Ishikawa (cell line): ENCODE data around the gene DLX5.

ENCODE experiments used
- CEBPB ChIP-seq: IDR thresholded peaks from 2 replicates; pipeline ENCODE4 v1.6.1; 2012
- EGR1 ChIP-seq: IDR thresholded peaks from 2 replicates; pipeline ENCODE4 v1.6.1; 2012
- EP300 ChIP-seq: IDR thresholded peaks from 2 replicates; pipeline ENCODE4 v1.6.1; 2012; ENCODE audit warnings: borderline replicate concordance
- FOXM1 ChIP-seq: IDR thresholded peaks from 2 replicates; pipeline ENCODE4 v1.6.1; 2012; ENCODE audit warnings: low read depth, borderline replicate concordance
- MAX ChIP-seq: IDR thresholded peaks from 2 replicates; pipeline ENCODE4 v1.6.1; 2012
- NFIC ChIP-seq: IDR thresholded peaks from 2 replicates; pipeline ENCODE4 v1.6.1; 2012
- RAD21 ChIP-seq: IDR thresholded peaks from 2 replicates; pipeline ENCODE4 v1.6.1; 2012; ENCODE audit warnings: low read depth
- TAF1 ChIP-seq: IDR thresholded peaks from 2 replicates; pipeline ENCODE4 v1.6.1; 2012; ENCODE audit warnings: low read depth, mild to moderate bottlenecking
- TEAD4 ChIP-seq: IDR thresholded peaks from 2 replicates; pipeline ENCODE4 v1.6.1; 2012
- USF1 ChIP-seq: IDR thresholded peaks from 2 replicates; pipeline ENCODE4 v1.6.1; 2012
- YY1 ChIP-seq: IDR thresholded peaks from 2 replicates; pipeline ENCODE4 v1.6.1; 2012; ENCODE audit warnings: low read depth
- ZBTB7A ChIP-seq: IDR thresholded peaks from 2 replicates; pipeline ENCODE4 v1.6.1; 2012; ENCODE audit warnings: low read depth
- TF ChIP-seq, protein P1 (sequence below): IDR thresholded peaks from 2 replicates; pipeline ENCODE4 v1.6.1; 2012; ENCODE audit warnings: low read depth, mild to moderate bottlenecking

GRCh38 chr7:97064972-97065587, 40.4 kb upstream of the DLX5 start:
- no peak for TF ChIP-seq EP300
- no peak for TF ChIP-seq CEBPB
- no peak for TF ChIP-seq TEAD4
- no peak for TF ChIP-seq MAX
- peak; percentile 50; the same call in 1 of the 2 replicates for TF ChIP-seq RAD21
- no peak for TF ChIP-seq FOXM1
- no peak for TF ChIP-seq TAF1
- TF ChIP-seq, protein P1, sequence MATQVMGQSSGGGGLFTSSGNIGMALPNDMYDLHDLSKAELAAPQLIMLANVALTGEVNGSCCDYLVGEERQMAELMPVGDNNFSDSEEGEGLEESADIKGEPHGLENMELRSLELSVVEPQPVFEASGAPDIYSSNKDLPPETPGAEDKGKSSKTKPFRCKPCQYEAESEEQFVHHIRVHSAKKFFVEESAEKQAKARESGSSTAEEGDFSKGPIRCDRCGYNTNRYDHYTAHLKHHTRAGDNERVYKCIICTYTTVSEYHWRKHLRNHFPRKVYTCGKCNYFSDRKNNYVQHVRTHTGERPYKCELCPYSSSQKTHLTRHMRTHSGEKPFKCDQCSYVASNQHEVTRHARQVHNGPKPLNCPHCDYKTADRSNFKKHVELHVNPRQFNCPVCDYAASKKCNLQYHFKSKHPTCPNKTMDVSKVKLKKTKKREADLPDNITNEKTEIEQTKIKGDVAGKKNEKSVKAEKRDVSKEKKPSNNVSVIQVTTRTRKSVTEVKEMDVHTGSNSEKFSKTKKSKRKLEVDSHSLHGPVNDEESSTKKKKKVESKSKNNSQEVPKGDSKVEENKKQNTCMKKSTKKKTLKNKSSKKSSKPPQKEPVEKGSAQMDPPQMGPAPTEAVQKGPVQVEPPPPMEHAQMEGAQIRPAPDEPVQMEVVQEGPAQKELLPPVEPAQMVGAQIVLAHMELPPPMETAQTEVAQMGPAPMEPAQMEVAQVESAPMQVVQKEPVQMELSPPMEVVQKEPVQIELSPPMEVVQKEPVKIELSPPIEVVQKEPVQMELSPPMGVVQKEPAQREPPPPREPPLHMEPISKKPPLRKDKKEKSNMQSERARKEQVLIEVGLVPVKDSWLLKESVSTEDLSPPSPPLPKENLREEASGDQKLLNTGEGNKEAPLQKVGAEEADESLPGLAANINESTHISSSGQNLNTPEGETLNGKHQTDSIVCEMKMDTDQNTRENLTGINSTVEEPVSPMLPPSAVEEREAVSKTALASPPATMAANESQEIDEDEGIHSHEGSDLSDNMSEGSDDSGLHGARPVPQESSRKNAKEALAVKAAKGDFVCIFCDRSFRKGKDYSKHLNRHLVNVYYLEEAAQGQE = no peak
- TF ChIP-seq EGR1 = no peak
- no peak for TF ChIP-seq YY1
- TF ChIP-seq USF1 = no peak
- TF ChIP-seq ZBTB7A = no peak
- TF ChIP-seq NFIC = no peak
